Stimulated activated CD4-positive, alpha-beta T cell treated with anti-CD3 and anti-CD28 coated beads, Interleukin-1b, Interleukin-23, amount 100 ng/mL, for 4 hours (primary cell): Measurements from ENCODE around the gene CKM.
"Not testable (repeated sequence)": the region's sequence is repeated elsewhere in the genome, so short reads cannot be mapped to it uniquely, and the experiment has no call there.

Source experiments
- DNase-seq, 2 donors: peaks; one replicate each; pipeline ENCODE4 v3.0.0-alpha.2; 2020; ENCODE audit warnings: low read depth in 2 of 2

The CKM gene

DNA sequence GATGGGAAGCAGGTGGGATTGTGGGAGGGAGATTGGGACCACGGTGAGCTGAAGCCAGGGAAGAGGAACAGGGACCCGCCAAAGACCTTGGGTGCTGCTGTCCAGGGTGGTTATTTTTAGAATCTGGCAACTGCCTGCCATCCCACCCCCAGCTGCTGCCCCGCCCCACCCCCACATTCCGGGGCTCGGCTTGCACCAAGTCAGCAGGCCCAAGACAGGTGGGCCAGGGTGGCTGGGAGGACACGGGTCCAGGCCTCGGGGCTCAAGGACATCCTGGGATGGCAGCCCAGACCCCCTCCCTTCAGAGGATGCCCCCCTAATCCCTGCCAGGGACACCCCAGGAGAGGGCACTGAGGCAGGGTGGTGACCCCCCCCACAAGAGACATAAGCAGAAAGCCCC is 827 bp downstream of the CKM start:
- DNase-seq, result no peak

DNA sequence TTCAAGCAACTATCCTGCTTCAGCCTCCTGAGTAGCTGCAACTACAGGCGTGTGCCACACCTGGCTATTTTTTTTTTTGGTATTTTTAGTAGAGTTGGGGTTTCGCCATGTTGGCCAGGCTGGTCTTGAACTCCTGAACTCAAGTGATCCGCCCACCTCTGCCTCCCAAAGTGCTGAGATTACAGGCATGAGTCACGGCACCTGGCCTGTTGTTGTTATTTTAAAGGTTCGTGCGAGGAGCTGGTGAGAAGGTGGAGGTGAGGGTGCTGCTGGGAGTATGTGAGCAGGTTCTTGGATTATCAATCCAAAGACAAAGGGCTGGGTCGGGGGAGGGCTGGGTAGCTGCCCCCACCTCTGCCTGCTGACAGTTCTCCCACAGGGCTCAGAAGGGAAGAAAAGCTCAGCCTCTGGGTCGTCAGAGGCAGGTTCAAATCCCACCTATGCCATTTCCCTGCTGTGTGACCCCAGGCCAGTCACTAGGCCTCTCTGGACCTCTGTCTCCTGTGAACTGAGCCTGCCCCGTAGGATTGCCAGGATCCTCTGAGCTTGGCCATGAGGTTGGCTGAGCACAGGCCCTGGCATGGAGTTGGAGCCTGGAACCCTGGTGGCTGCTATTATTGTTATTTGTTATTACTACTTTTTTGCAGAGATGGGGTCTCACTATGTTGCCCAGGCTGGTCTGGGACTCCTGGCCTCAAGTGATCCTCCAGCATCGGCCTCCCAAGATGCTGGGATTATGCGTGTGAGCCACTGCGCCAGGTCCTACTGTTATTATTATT is 1.5 kb downstream of the CKM start:
- no peak for DNase-seq

- DNase-seq, result no peak
Measured at GRCh38 chr19:45315304-45315703, 7.4 kb downstream of the CKM start.

GRCh38 chr19:45314708-45315245 is 7.9 kb downstream of the CKM start:
- no peak for DNase-seq

DNA sequence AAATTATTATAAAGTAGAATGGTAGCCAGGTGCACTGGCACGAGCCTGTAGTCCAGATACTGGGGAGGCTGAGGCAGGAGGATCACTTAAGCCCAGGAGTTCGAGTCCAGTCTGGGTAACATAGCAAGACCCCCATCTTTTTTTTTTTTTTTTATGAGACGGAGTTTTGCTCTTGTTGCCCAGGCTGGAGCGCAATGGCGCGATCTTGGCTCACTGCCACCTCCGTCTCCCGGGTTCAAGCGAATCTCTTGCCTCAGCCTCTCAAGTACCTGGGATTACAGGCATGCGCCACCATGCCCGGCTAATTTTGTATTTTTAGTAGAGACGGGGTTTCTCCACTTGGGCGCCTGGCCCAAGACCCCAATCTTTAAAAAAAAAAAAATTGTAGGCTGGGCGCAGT is 10.4 kb downstream of the CKM start:
- not testable (repeated sequence) for DNase-seq

DNA sequence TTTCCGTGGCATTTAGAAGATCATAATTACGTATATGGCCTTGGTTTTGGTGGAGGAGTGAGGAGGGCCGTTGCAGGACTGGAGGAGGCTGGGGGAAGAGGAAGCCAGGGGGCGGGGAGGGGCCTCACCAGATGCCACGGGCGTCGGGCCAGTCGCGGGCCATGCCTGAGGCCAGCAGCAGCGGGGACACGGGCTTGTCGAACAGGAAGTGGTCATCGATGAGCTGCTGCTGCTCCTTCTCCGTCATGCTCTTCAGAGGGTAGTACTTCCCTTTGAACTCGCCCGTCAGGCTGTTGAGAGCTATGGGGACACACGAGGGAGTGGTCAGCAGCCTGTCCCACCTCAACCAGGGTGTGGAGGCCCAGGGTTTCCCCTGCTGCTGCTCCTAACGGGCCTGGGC is 11.1 kb downstream of the CKM start:
- no peak for DNase-seq

GRCh38 chr19:45309322-45309721 is 13.4 kb downstream of the CKM start:
- DNase-seq, result not testable (repeated sequence)

DNA sequence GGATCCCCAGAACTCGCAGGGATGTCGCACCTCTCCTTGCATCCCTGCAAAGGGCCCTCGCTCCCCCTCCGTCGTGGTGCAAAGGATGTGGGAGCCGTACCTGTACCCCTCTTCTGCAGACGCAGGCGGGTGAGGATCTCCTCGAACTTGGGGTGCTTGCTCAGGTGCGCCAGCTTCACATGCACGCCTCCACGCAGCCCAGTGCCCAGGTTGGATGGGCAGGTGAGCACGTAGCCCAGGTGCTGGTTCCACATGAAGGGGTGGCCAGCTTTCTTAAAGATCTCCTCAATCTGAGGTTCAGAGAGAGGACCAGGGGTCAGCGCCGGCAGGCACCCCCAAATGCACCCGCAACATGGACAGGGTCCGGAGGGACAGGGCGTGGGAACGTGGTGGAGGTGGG is 15.3 kb downstream of the CKM start:
- no peak for DNase-seq

- no peak for DNase-seq
Measured at GRCh38 chr19:45306518-45307027, 16.1 kb downstream of the CKM start.

GRCh38 chr19:45306040-45306439 is 16.6 kb downstream of the CKM start:
- DNase-seq, result no peak

DNA sequence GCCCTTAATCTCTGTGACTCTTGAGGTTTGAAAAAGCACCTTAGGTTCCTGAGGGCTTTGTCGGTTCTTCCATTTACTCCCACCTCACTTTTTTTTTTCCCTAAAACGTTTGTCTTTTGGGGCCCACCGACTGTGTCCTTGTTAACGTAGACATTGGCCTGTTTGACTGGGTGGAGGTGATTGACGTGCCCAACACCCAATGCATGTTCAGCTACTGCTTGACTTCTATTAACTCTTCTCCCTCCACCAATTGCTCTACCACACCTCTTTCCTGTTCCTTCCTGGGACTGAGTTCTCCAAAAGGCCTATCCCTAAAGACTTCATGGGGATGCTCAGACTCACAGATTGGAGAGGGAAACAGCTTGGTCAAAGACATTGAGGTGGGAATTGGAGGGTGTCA is 17.3 kb downstream of the CKM start:
- no peak for DNase-seq

DNA sequence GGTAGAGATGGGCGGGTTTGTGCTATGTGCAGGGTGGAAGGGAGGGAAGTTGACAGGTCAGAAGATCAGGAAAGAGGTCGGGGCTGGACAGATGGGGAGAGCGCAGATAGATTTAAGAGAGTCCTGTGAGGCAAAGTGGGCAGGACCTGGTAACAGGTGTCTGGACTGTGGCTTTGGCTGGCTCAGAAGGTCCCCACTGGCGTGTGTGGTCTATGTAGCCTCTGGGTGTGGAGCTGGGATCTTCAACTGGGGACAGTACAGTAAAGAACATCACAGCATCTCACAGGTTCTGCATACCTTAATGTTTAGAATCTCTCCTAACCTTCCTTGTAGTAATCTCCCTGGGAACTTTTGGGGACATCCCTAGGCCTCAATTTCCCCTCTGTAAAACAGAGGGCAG is 17.7 kb downstream of the CKM start:
- no peak for DNase-seq

DNA sequence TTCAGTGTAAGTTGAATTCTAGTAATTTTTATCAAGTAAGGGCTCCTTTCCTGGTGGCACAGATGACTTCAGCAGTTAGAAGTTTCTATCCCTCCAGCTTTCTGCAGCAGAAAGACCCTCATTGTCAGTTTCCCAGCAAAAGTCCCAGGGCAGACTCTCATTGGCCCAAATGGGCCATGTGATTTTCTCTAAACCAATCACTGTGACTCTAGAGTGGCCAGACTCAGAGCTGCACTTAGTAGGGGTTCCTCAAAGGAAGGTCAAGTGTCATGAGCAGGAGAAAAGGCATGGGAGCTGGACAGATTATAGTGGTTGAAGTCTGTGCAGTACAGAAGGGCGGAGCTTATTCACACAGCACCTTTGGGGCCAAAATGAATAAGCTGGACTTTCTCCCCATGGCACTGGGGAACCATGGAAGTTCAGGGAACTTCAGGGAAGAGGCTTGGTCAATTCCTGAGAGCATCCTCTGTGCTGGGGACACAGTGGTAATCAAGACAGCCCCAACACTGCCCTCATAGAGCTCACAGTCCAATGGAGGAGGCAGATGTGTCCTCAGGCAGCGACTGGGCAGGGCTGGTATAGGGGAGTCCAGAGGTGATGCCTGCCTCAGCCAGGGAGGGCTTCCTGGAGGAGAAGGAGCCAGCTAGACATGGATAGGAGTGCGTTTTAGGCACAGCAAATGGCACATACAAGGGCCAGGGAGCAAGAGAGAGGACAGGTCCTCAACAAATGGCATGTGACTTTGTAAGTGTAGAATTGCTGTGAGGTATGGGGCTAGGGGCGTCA is 18.3 kb downstream of the CKM start:
- DNase-seq, result no peak

- DNase-seq, result no peak
Measured at GRCh38 chr19:45303269-45304060, 19.2 kb downstream of the CKM start.

DNA sequence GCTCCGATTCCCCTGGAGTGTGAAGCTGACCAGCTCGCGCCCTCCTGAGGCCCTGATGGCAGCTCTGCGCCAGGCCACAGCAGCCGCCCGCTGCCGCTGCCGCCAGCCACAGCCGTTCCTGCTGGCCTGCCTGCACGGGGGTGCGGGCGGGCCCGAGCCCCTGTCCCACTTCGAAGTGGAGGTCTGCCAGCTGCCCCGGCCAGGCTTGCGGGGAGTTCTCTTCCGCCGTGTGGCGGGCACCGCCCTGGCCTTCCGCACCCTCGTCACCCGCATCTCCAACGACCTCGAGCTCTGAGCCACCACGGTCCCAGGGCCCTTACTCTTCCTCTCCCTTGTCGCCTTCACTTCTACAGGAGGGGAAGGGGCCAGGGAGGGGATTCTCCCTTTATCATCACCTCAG is 20.3 kb downstream of the CKM start:
- DNase-seq, result no peak

- DNase-seq, result no peak
Measured at GRCh38 chr19:45299719-45300118, 23.0 kb downstream of the CKM start.

DNA sequence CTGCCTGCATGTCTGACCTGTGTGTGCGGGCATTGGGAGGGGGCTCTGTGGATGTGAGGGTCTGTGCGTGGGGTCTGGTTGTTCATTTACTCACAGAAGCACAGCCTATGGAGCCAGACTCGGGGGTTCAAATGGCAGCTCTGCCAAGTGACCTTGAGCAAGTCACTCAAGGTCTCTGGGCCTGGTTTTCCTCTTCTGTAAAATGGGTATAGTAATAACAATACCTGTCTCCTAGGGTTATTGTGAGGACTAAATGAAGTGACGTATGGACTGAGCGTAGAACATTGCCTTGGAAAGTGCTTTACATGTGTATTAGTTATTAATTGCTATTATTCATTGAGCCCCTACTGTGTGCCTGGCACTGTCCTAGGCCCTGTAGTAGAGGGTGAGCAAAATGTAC is 24.4 kb downstream of the CKM start:
- DNase-seq, result no peak

DNA sequence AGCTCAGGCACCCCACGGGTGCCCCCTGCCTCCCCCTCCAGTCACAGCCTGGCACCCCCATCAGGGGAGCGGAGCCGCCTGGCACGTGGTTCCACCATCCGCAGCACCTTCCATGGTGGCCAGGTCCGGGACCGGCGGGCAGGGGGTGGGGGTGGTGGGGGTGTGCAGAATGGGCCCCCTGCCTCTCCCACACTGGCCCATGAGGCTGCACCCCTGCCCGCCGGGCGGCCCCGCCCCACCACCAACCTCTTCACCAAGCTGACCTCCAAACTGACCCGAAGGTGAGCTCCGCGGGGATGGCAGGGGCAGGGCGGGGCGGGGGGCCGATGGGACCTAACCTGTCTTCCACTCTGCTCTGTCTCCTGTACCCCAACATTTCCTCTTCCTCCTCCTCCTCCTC is 25.0 kb downstream of the CKM start:
- no peak for DNase-seq

- no peak for DNase-seq
Measured at GRCh38 chr19:45296355-45296754, 26.3 kb downstream of the CKM start.

- no peak for DNase-seq
Measured at GRCh38 chr19:45295873-45296272, 26.8 kb downstream of the CKM start.

DNA sequence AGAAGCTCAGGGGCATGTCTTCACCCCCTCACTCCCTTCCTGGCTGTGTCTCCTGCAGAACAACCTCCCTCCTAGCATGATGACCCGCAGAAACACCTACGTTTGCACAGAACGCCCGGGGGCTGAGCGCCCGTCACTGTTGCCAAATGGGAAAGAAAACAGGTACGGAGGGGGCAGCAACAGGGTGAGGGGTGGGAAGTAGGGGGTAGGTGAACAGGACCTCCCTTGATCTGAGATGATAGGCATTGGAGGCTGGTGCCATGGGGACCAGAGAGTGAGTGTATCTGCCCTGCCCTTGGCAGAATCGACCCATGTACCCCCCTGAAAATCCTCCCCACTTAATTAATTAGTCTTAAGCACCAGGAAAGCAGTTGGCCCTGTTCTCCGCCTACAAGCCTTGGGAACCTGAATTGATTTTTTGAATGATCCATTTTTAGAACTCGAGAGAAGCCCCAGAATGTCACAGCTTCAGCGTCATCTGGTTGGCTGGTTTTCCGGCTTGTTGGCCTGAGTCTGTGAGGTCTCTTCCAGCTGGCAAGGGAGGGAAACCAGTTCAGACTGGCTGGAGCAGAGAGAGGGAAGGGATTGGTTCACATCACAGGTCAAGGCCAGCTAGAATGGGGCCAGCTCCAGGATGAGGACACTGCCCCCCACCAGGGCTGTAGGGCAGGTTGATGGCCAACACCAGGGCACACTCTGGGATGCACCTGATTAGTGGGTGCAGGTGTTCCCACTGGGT is 28.2 kb downstream of the CKM start:
- no peak for DNase-seq
